Testis (tissue), 3 donors: ENCODE data around the gene GNG2. TPM values are rescaled to one million over a fixed set of nuclear protein-coding genes. Genes with fewer than 3 reads are reported as not detected.
"Not testable (repeated sequence)": the region's sequence is repeated elsewhere in the genome, so short reads cannot be mapped to it uniquely, and the experiment has no call there.

Experiments used
- DNase-seq: peaks from one replicate; pipeline ENCODE4 v3.0.0-alpha.2; 2019
- H3K27ac ChIP-seq, 2 donors: fragments of 200-600 bp; sonication (generic); one replicate each; pipeline ENCODE4 v1.5.1; 2019
- H3K27me3 ChIP-seq: fragments of 200-600 bp; sonication (generic); one replicate; pipeline ENCODE4 v1.5.1; 2019
- H3K36me3 ChIP-seq: fragments of 200-600 bp; sonication (generic); one replicate; pipeline ENCODE4 v1.5.1; 2017; ENCODE audit warnings: low read depth; ENCODE audit errors: missing control alignments
- H3K4me1 ChIP-seq: fragments of 200-600 bp; sonication (generic); one replicate; pipeline ENCODE4 v1.5.1; 2019
- H3K4me3 ChIP-seq, 2 donors: fragments of 200-600 bp; sonication (generic); one replicate each; pipeline ENCODE4 v1.5.1; 2017 to 2019
- H3K9me3 ChIP-seq: fragments of 200-600 bp; sonication (generic); one replicate; pipeline ENCODE4 v1.5.1; 2017
- CTCF ChIP-seq, 3 experiments: fragments of 450-650 bp in 2 of 3; fragments of 200-600 bp in 1 of 3; sonication (generic) in 1 of 3; IDR thresholded peaks; one replicate each; pipeline ENCODE4 v1.5.1; 2016 to 2019; ENCODE audit warnings: antibody characterized with exemption in 3 of 3, mild to moderate bottlenecking in 2 of 3, moderate library complexity in 1 of 3
- POLR2A ChIP-seq: fragments of 450-650 bp; IDR thresholded peaks from one replicate; pipeline ENCODE4 v1.6.1; 2017; ENCODE audit warnings: antibody characterized with exemption, mild to moderate bottlenecking, moderate library complexity
- WGBS, 2 donors: methylation state at CpG; one replicate each; pipeline ENCODE4 v1.1.5; 2018; 5-methylcytosine and 5-hydroxymethylcytosine counted together
- intact Hi-C: fragments of 100-400 bp; cut with DNase I; formaldehyde crosslinking; loops from one replicate; pipeline ENCODE4 v1.15.1; 2023; ENCODE audit warnings: low total_unique reads
- polyA plus RNA-seq: library from polyadenylated mRNA; stranded (reverse); fragments of 350-450 nt; fragmentation: Illumina TruSeq; extraction: RNeasy Lipid Tissue Mini Kit (QIAGEN cat#74804); gene quantifications from one replicate; pipeline ENCODE4 v1.2.3, GENCODE V29; 2014; ENCODE audit warnings: low read depth, low replicate concordance; ENCODE audit not compliant: insufficient read depth
- total RNA-seq, 2 donors: library from RNA; depleted of rRNA; stranded (reverse); fragments of >200 nt; gene quantifications; one replicate each; pipeline ENCODE4 v1.2.3, GENCODE V29; 2016

GNG2 gene
- total and polyA plus RNA-seq, 3 donors from 2014 or later = 248 to 312 (median 250) TPM

GRCh38 chr14:51895375-51895774, 35.0 kb downstream of the GNG2 start:
- Histone ChIP-seq H3K36me3 (no peaks in the 10 kb centered on the region), H3K27me3 (no peaks in the 10 kb centered on the region), H3K9me3 (no peaks in the 10 kb centered on the region), H3K4me1 (no peaks in the 10 kb centered on the region), H3K27ac (no peak overlapping the region), H3K4me3 (no peak overlapping the region)
- TF ChIP-seq CTCF (IDR thresholded peaks at IDR 0.05) (no peak), POLR2A (no peak)
- intact Hi-C loops = no loop called here
- DNase-seq = no peak

GRCh38 chr14:51897791-51898355, 37.5 kb downstream of the GNG2 start:
- Histone ChIP-seq H3K27me3 (no peaks in the 10 kb centered on the region), H3K4me1 (no peaks in the 10 kb centered on the region)

GRCh38 chr14:51901475-51902024, 41.1 kb downstream of the GNG2 start:
- no peak overlapping the region for H3K4me3 ChIP-seq
- H3K27ac ChIP-seq = no peak overlapping the region
- no peak for TF ChIP-seq POLR2A
- TF ChIP-seq CTCF (IDR thresholded peaks at IDR 0.05) = no peak
- WGBS, 2 donors = 89% methylated on average over 5 of the region's 5 CpGs
- no peaks in the 10 kb centered on the region for H3K9me3 ChIP-seq
- no peaks in the 10 kb centered on the region for H3K4me1 ChIP-seq
- H3K27me3 ChIP-seq = no peaks in the 10 kb centered on the region
- no peak for DNase-seq
- intact Hi-C loops = no loop called here
- no peaks in the 10 kb centered on the region for H3K36me3 ChIP-seq

More at GRCh38 chr14:51897791-51898355, 37.5 kb downstream of the GNG2 start:
- intact Hi-C loops = no loop called here
- Histone ChIP-seq H3K4me3 (no peak overlapping the region), H3K27ac (no peak overlapping the region), H3K36me3 (no peaks in the 10 kb centered on the region), H3K9me3 (no peaks in the 10 kb centered on the region)
- 85 to 86% methylated on average over 1 of the region's 1 CpG for WGBS, 2 donors
- TF ChIP-seq POLR2A (no peak), CTCF (IDR thresholded peaks at IDR 0.05) (no peak)
- DNase-seq = no peak

- H3K27ac ChIP-seq, H3K36me3 ChIP-seq, H3K27me3 ChIP-seq, H3K4me1 ChIP-seq, DNase-seq, H3K4me3 ChIP-seq, intact Hi-C loops, H3K9me3 ChIP-seq: not testable (repeated sequence)
- WGBS, 2 donors = 49 to 54% methylated on average over 6 of the region's 6 CpGs
Observed at GRCh38 chr14:51905656-51906121, 45.3 kb downstream of the GNG2 start.

- intact Hi-C loops = no loop called here
- DNase-seq = no peak
- Histone ChIP-seq H3K9me3 (no peaks in the 10 kb centered on the region), H3K27me3 (no peaks in the 10 kb centered on the region), H3K27ac (no peak overlapping the region), H3K36me3 (no peaks in the 10 kb centered on the region), H3K4me1 (no peaks in the 10 kb centered on the region), H3K4me3 (no peak overlapping the region)
- no peak for TF ChIP-seq CTCF (IDR thresholded peaks at IDR 0.05)
- TF ChIP-seq POLR2A = no peak
- 88 to 100% methylated on average over 1 to 3 of the region's 3 CpGs for WGBS, 2 donors
Observed at GRCh38 chr14:51908086-51908485, 47.7 kb downstream of the GNG2 start.
